Subcutaneous abdominal adipose tissue (tissue), 5 donors: ENCODE data around the gene NR6A1.

Experiments used
- H3K27ac ChIP-seq: one replicate; pipeline ENCODE4 v1.7.0; 2013; ENCODE audit warnings: low read depth, mild to moderate bottlenecking, inconsistent platforms, low read length, moderate library complexity
- H3K27me3 ChIP-seq, 5 donors: one replicate each; pipeline ENCODE4 v1.7.0; 2013; ENCODE audit warnings: low read length in 5 of 5, inconsistent platforms in 1 of 5; ENCODE audit not compliant: control insufficient read depth in 5 of 5, insufficient read depth in 4 of 5
- H3K36me3 ChIP-seq, 5 donors: one replicate each; pipeline ENCODE4 v1.7.0; 2013; ENCODE audit warnings: low read length in 5 of 5; ENCODE audit not compliant: control insufficient read depth in 5 of 5, insufficient read depth in 5 of 5
- H3K4me1 ChIP-seq, 5 donors: one replicate each; pipeline ENCODE4 v1.7.0; 2013; ENCODE audit warnings: low read length in 5 of 5, mild to moderate bottlenecking in 3 of 5, moderate library complexity in 1 of 5; ENCODE audit not compliant: control insufficient read depth in 5 of 5, insufficient read depth in 5 of 5
- H3K4me3 ChIP-seq, 5 donors: one replicate each; pipeline ENCODE4 v1.7.0; 2013; ENCODE audit warnings: low read length in 5 of 5, low read depth in 1 of 5
- H3K9ac ChIP-seq, 5 donors: one replicate each; pipeline ENCODE4 v1.7.0; 2013; ENCODE audit warnings: low read length in 5 of 5, mild to moderate bottlenecking in 4 of 5, moderate library complexity in 3 of 5
- H3K9me3 ChIP-seq, 5 donors: one replicate each; pipeline ENCODE4 v1.7.0; 2013; ENCODE audit warnings: low read length in 5 of 5; ENCODE audit not compliant: control insufficient read depth in 5 of 5
- donor health status: healthy.
- donor health status: healthy.
- donor health status: healthy.
- donor health status: healthy.
- donor health status: healthy.

The NR6A1 gene

DNA sequence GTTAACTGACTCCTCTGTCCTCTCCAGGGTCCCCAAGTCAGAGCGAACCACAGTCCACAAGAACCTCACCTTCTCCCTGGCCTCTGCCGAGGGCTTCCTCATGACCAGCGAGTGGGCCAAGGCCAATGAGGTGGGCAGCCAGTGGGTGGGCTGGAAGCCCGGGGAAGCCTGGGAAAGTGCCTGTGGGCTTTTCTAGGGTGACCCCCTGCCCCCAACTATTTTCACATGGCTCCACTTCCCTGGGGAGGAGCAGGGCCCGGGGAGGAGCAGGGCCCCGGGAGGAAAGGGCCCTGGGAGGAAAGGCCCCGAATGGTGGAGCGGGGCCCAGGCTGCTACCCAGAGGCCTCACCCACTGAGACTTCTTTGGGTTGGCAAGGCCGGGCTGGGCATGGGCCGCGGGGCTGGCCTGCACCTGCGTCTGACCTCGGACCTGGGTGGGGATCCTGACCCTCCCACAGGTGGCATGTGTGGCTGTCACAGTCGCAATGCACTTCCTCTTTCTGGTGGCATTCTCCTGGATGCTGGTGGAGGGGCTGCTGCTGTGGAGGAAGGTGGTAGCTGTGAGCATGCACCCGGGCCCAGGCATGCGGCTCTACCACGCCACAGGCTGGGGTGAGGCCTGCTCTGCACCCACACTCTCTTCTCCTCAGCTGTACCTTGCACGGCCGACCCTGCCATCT, 302.9 kb downstream of the NR6A1 start:
- Histone ChIP-seq H3K27me3 (peaks cover 8 to 21% (median 14%) of the 10 kb centered on the region in 5 donors), H3K36me3 (no peaks in the 10 kb centered on the region), H3K4me3 (no peak overlapping the region), H3K9me3 (peaks cover 0 to 3% (median 0%) of the 10 kb centered on the region in 5 donors), H3K4me1 (no peaks in the 10 kb centered on the region), H3K9ac (no peak overlapping the region), H3K27ac (no peak overlapping the region)

DNA sequence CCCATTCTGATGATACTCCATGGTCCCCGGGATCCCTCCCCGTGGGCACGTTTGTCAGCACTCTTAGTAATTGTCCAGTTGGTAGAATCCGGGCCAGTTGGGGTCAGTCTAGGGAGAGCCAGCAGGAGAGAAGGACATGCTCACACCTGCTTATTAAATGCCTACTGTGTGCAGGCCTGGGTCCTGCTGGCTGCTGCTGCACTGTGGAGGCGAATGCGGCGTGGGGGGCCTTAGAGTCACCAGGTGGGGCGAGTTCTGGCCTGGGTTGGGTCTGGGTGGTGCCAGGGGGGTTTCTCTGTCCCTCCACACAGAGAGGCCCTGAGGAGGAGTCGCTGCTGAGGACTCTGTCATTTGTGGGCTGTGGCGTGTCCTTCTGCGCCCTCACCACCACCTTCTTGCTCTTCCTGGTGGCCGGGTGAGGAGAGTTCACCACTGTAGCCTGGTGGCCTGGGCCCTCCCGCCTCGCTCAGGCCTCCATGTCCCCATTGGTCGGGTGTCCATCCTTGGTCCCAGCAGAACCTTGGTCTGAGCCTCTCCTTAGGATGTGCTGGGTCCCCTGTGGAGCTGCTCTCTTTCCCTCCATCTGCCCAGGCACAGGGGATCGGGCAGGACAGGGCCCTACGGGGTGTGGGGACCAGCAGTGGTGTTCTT, 303.6 kb downstream of the NR6A1 start:
- Histone ChIP-seq H3K36me3 (no peaks in the 10 kb centered on the region), H3K27me3 (peaks cover 6 to 21% (median 13%) of the 10 kb centered on the region in 5 donors), H3K27ac (no peak overlapping the region), H3K4me1 (no peaks in the 10 kb centered on the region), H3K4me3 (no peak overlapping the region), H3K9me3 (peaks cover 0 to 6% (median 0%) of the 10 kb centered on the region in 5 donors), H3K9ac (no peak overlapping the region)
